ENCODE data around the gene SLC37A4.
"Not testable (repeated sequence)": the region's sequence is repeated elsewhere in the genome, so short reads cannot be mapped to it uniquely, and the experiment has no call there.

DNA sequence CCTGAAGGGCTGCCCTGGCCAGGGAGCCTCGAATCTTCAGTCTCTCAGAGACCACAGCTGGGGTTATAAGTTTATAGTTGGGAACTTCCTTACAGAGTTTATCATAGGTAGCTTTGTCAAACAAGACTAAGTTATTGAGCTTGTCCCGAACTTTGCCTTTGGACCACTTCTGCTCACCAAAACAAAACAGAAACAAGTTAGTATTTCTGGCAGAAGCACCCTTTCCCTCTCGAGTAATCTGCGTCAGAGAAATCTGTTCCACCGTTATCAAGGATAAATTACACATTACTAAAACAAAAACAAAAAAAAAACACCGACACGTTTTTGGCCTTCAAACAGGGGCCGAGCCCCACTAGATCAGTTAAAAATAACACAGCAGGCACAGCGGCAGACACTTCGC is 13.3 kb downstream of the SLC37A4 start:
- TF ChIP-seq, protein P1, sequence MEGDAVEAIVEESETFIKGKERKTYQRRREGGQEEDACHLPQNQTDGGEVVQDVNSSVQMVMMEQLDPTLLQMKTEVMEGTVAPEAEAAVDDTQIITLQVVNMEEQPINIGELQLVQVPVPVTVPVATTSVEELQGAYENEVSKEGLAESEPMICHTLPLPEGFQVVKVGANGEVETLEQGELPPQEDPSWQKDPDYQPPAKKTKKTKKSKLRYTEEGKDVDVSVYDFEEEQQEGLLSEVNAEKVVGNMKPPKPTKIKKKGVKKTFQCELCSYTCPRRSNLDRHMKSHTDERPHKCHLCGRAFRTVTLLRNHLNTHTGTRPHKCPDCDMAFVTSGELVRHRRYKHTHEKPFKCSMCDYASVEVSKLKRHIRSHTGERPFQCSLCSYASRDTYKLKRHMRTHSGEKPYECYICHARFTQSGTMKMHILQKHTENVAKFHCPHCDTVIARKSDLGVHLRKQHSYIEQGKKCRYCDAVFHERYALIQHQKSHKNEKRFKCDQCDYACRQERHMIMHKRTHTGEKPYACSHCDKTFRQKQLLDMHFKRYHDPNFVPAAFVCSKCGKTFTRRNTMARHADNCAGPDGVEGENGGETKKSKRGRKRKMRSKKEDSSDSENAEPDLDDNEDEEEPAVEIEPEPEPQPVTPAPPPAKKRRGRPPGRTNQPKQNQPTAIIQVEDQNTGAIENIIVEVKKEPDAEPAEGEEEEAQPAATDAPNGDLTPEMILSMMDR (IDR thresholded peaks at IDR 0.05), result not testable (repeated sequence)
- not testable (repeated sequence) for TF ChIP-seq POLR2A (IDR thresholded peaks at IDR 0.05)
